H1 (cell line): ENCODE measurements around the gene EPN2. TPM values are rescaled to one million over a fixed set of nuclear protein-coding genes. Genes with fewer than 3 reads are reported as not detected.
A peak's percentile ranks its signal among the peaks of the same experiment; 100 is the strongest.

Experiments
- CTCF ChIA-PET: fragments of 300-600 bp; sonication (Branson Sonifier 250); formaldehyde crosslinking; loops from one replicate; lab custom pipeline; 2021; ENCODE audit not compliant: partially characterized antibody; lab: Charles Lee
- POLR2A ChIA-PET: fragments of 300-600 bp; sonication (Branson Sonifier 250); formaldehyde crosslinking; loops from one replicate; lab custom pipeline; 2021; ENCODE audit warnings: inconsistent platforms; ENCODE audit not compliant: partially characterized antibody; lab: Charles Lee
- DNase-seq, 2 experiments: peaks; one replicate each; pipeline versions ENCODE4 v3.0.0 to v3.0.0-alpha.2; 2010 to 2022; ENCODE audit warnings: low spot score in 2 of 2, low read depth in 1 of 2, mixed read lengths in 1 of 2
- FAIRE-seq: peaks from 2 replicates; lab custom pipeline; 2011; peaks lifted over from hg19 to GRCh38; lab: Jason Lieb, UNC
- H2AFZ ChIP-seq: 2 replicates; pipeline ENCODE4 v1.8.1; 2012; ENCODE audit warnings: low read length, inconsistent platforms
- H2AK5ac ChIP-seq: 2 replicates; pipeline ENCODE4 v1.6.1; 2013; ENCODE audit warnings: low read depth, low read length
- H2BK120ac ChIP-seq: replicated peaks from 2 replicates; pipeline ENCODE3; 2013; ENCODE audit warnings: low read depth, low read length, inconsistent platforms
- H2BK12ac ChIP-seq: 2 replicates; pipeline ENCODE4 v1.6.1; 2013; ENCODE audit warnings: low read depth, low read length
- H2BK15ac ChIP-seq: 2 replicates; pipeline ENCODE4 v1.6.1; 2013; ENCODE audit warnings: low read length
- H2BK20ac ChIP-seq: 2 replicates; pipeline ENCODE4 v1.6.1; 2013; ENCODE audit warnings: low read length
- H2BK5ac ChIP-seq: 2 replicates; pipeline ENCODE4 v1.6.1; 2013; ENCODE audit warnings: low read depth, low read length
- H3K14ac ChIP-seq: 2 replicates; pipeline ENCODE4 v1.6.1; 2013; ENCODE audit warnings: inconsistent platforms; ENCODE audit not compliant: insufficient read length
- H3K18ac ChIP-seq: 2 replicates; pipeline ENCODE4 v1.6.1; 2013; ENCODE audit warnings: low read length; ENCODE audit errors: extremely low read depth
- H3K23ac ChIP-seq: 2 replicates; pipeline ENCODE4 v1.6.1; 2013; ENCODE audit warnings: inconsistent platforms; ENCODE audit not compliant: insufficient read length
- H3K23me2 ChIP-seq: 2 replicates; pipeline ENCODE4 v1.6.1; 2013; ENCODE audit warnings: low read depth, low read length
- H3K27ac ChIP-seq: 2 replicates; pipeline ENCODE4 v1.6.1; 2011; ENCODE audit warnings: low read depth, low read length, inconsistent platforms
- H3K27me3 ChIP-seq, 4 experiments: replicated peaks in 1 of 4; 1 replicate in 1 of 4; 2 replicates in 3 of 4; pipeline versions ENCODE4 v1.6.1 to v1.8.1; 2011 to 2013; ENCODE audit warnings: low read length in 3 of 4, mild to moderate bottlenecking in 3 of 4, inconsistent platforms in 2 of 4, mixed read lengths in 2 of 4, moderate library complexity in 1 of 4; ENCODE audit not compliant: control insufficient read depth in 3 of 4, insufficient read depth in 3 of 4; ENCODE audit errors: extremely low read depth in 1 of 4
- H3K36me3 ChIP-seq, 4 experiments: 2 replicates each; pipeline versions ENCODE4 v1.6.1 to v1.8.1; 2011 to 2013; ENCODE audit warnings: mild to moderate bottlenecking in 4 of 4, low read length in 3 of 4, moderate library complexity in 2 of 4, control low read depth in 1 of 4, inconsistent platforms in 1 of 4; ENCODE audit not compliant: insufficient read depth in 4 of 4, control insufficient read depth in 2 of 4
- H3K4ac ChIP-seq: replicated peaks from 2 replicates; pipeline ENCODE3; 2013; ENCODE audit warnings: low read length, low read depth, mixed read lengths, inconsistent platforms; ENCODE audit not compliant: insufficient read length
- H3K4me1 ChIP-seq, 4 experiments: replicated peaks in 1 of 4; 1 replicate in 1 of 4; 2 replicates in 3 of 4; pipeline versions ENCODE4 v1.6.1 to v1.8.1; 2011 to 2013; ENCODE audit warnings: low read length in 3 of 4, inconsistent platforms in 2 of 4, mixed read lengths in 1 of 4; ENCODE audit not compliant: insufficient read depth in 4 of 4, control insufficient read depth in 3 of 4
- H3K4me2 ChIP-seq, 2 experiments: 2 replicates each; pipeline versions ENCODE4 v1.6.1 to v1.8.1; 2011 to 2013; ENCODE audit warnings: low read depth in 2 of 2, low read length in 2 of 2, control low read depth in 1 of 2, inconsistent platforms in 1 of 2, mild to moderate bottlenecking in 1 of 2; ENCODE audit not compliant: insufficient read depth in 1 of 2
- H3K4me3 ChIP-seq, 4 experiments: fragments of 200-600, 300-600 bp in 1 of 4; sonication (generic), shearing (Covaris generic), sonication (Bioruptor Twin) in 1 of 4; 2 replicates each; pipeline versions ENCODE4 v1.5.1 to v1.8.1; 2011 to 2016; ENCODE audit warnings: low read length in 4 of 4, low read depth in 3 of 4, control low read depth in 2 of 4, inconsistent platforms in 2 of 4, mild to moderate bottlenecking in 2 of 4, mixed read lengths in 1 of 4, moderate library complexity in 1 of 4; ENCODE audit not compliant: insufficient read depth in 2 of 4; ENCODE audit errors: extremely low read depth in 1 of 4
- H3K56ac ChIP-seq: replicated peaks from 2 replicates; pipeline ENCODE3; 2013; ENCODE audit warnings: low read depth, mild to moderate bottlenecking, mixed read lengths, low read length, inconsistent platforms; ENCODE audit not compliant: insufficient read length
- H3K79me1 ChIP-seq: 2 replicates; pipeline ENCODE4 v1.6.1; 2013; ENCODE audit warnings: low read depth, low read length, control low read depth
- H3K79me2 ChIP-seq, 2 experiments: 2 replicates each; pipeline versions ENCODE4 v1.6.1 to v1.8.1; 2012 to 2013; ENCODE audit warnings: low read length in 2 of 2, mild to moderate bottlenecking in 2 of 2, inconsistent platforms in 1 of 2; ENCODE audit not compliant: insufficient read depth in 2 of 2, control insufficient read depth in 1 of 2
- H3K9ac ChIP-seq, 4 experiments: replicated peaks in 1 of 4; 1 replicate in 1 of 4; 2 replicates in 3 of 4; pipeline versions ENCODE4 v1.6.1 to v1.8.1; 2011 to 2013; ENCODE audit warnings: low read depth in 3 of 4, low read length in 3 of 4, control low read depth in 2 of 4, mild to moderate bottlenecking in 2 of 4, moderate library complexity in 2 of 4, inconsistent platforms in 1 of 4; ENCODE audit errors: extremely low read depth in 1 of 4
- H3K9me3 ChIP-seq, 2 experiments: 2 replicates each; pipeline versions ENCODE4 v1.6.1 to v1.8.1; 2012 to 2013; ENCODE audit warnings: mild to moderate bottlenecking in 2 of 2, moderate library complexity in 2 of 2, control low read depth in 1 of 2, inconsistent platforms in 1 of 2, low read depth in 1 of 2, low read length in 1 of 2, mixed read lengths in 1 of 2; ENCODE audit not compliant: insufficient read depth in 2 of 2
- H4K20me1 ChIP-seq, 2 experiments: replicated peaks in 1 of 2; 2 replicates each; pipeline versions ENCODE3 to v1.8.1; 2011 to 2013; ENCODE audit warnings: inconsistent platforms in 2 of 2, low read length in 2 of 2, mild to moderate bottlenecking in 1 of 2; ENCODE audit not compliant: insufficient read depth in 2 of 2, control insufficient read depth in 1 of 2
- H4K5ac ChIP-seq: 2 replicates; pipeline ENCODE4 v1.6.1; 2013; ENCODE audit warnings: low read length, low read depth, mixed read lengths, inconsistent platforms; ENCODE audit not compliant: insufficient read length
- H4K8ac ChIP-seq: 2 replicates; pipeline ENCODE4 v1.8.0; 2013; ENCODE audit warnings: mild to moderate bottlenecking, moderate library complexity, low read length, inconsistent platforms; ENCODE audit not compliant: insufficient read depth; ENCODE audit errors: extremely low read depth
- H4K91ac ChIP-seq: replicated peaks from 2 replicates; pipeline ENCODE3; 2013; ENCODE audit warnings: low read length, mixed read lengths, inconsistent platforms; ENCODE audit not compliant: insufficient read length
- ATF3 ChIP-seq: IDR thresholded peaks from 2 replicates; pipeline ENCODE4 v1.6.1; 2011; ENCODE audit warnings: low read depth, mild to moderate bottlenecking, low read length; ENCODE audit not compliant: insufficient read depth
- BCL11A ChIP-seq, 2 experiments: IDR thresholded peaks; one replicate each; pipeline ENCODE4 v1.6.1; 2011; ENCODE audit warnings: low read depth in 2 of 2, low read length in 2 of 2, mild to moderate bottlenecking in 2 of 2
- MAFK ChIP-seq: IDR thresholded peaks from 2 replicates; pipeline ENCODE4 v1.6.1; 2012; ENCODE audit warnings: low read depth, mild to moderate bottlenecking, improper control_type of control experiment, low read length
- RAD21 ChIP-seq, 2 experiments: IDR thresholded peaks in 1 of 2; conservative IDR thresholded peaks in 1 of 2; 2 replicates each; pipeline ENCODE4 v1.6.1; 2011; ENCODE audit warnings: low read depth in 2 of 2, low read length in 2 of 2, improper control_type of control experiment in 1 of 2, inconsistent platforms in 1 of 2, mild to moderate bottlenecking in 1 of 2, moderate library complexity in 1 of 2
- RNF2 ChIP-seq: fragments of 200-900, 300-1000 bp; sonication (generic); IDR thresholded peaks from 2 replicates; pipeline ENCODE4 v1.7.1; 2016; ENCODE audit warnings: borderline replicate concordance, low read depth, mild to moderate bottlenecking, antibody characterized with exemption, low read length; ENCODE audit not compliant: poor library complexity, severe bottlenecking; ENCODE audit errors: missing control alignments
- TEAD4 ChIP-seq: IDR thresholded peaks from 2 replicates; pipeline ENCODE4 v1.6.1; 2012; ENCODE audit warnings: low read depth, low read length, inconsistent platforms, mixed read lengths
- WGBS, 2 experiments: shearing (Covaris generic) in 1 of 2; methylation state at CpG; one replicate each; pipeline versions ENCODE4 v1.1.6 to v1.1.7; 2013 to 2015; ENCODE audit warnings: low lambda C conversion rate in 2 of 2, mixed read lengths in 2 of 2, inconsistent platforms in 1 of 2, low coverage in 1 of 2, missing lambda C conversion rate in 1 of 2; ENCODE audit not compliant: insufficient replicate concordance in 2 of 2, insufficient coverage in 1 of 2, insufficient read length in 1 of 2; ENCODE audit errors: extremely low coverage in 1 of 2, missing lambda C conversion rate in 1 of 2; 5-methylcytosine and 5-hydroxymethylcytosine counted together
- polyA plus RNA-seq, 7 experiments: library from polyadenylated mRNA; depleted of rRNA in 3 of 7; stranded (reverse) in 5 of 7; unstranded in 2 of 7; fragments of >200 nt in 5 of 7; fragments of 200-250 nt in 2 of 7; gene quantifications; 1 replicate in 5 of 7; 2 replicates in 1 of 7; 4 replicates in 1 of 7; pipeline versions ENCODE4 v1.2.1 to v1.2.3, GENCODE V29; 2011 to 2013; ENCODE audit warnings: missing spikeins in 2 of 7, mixed read lengths in 2 of 7
- total RNA-seq: library from RNA; stranded (reverse); fragmentation: NEBNext Ultra II Directional; extraction: Animal tissue kit (Norgen Biotek cat#: 25700); gene quantifications from 2 replicates; pipeline ENCODE4 v1.2.1, GENCODE V29; 2021
- TF ChIP-seq, protein P1 (sequence below): IDR thresholded peaks from 2 replicates; pipeline ENCODE4 v1.6.1; 2011; ENCODE audit warnings: low read length, improper control_type of control experiment

EPN2 gene
- total and polyA plus RNA-seq, 2 of the 8 experiments (the other 6 are each of a cell fraction or from before 2014, with no cell fraction given), result 28.7 to 55.8 TPM

GRCh38 chr17:19378416-19379360 lies 141.5 kb downstream of the EPN2 start, which contains the start of gene MAPK7:
TSS of gene MAPK7 (plus strand) at chr17:19378498. CDS start at chr17:19378901, 403 bp downstream.
- CTCF ChIA-PET, result interaction anchor here (0.6 to 2.6 kb wide), 14 partner anchors 13 to 383 kb away, joined by 3 to 20 read pairs (median 5); partner anchors contain the start of gene B9D1
- peak within 1 kb of the TSS; percentile 30 for H2AFZ ChIP-seq
- H2BK20ac ChIP-seq, result no peak within 1 kb of the TSS
- H3K4me3 ChIP-seq, result peak within 1 kb of the TSS; percentile 59 to 90 (median 82)
- peak within 1 kb of the TSS; percentile 87 for H3K56ac ChIP-seq
- H2BK120ac ChIP-seq, result no peak within 1 kb of the TSS
- peak within 1 kb of the TSS; percentile 79 for H3K27ac ChIP-seq
- H3K23ac ChIP-seq, result no peak within 1 kb of the TSS
- peaks cover 0 to 19% of the 10 kb centered on the region in 2 experiments for H4K20me1 ChIP-seq
- peak within 1 kb of the TSS; percentile 77 to 88 (median 84) for H3K9ac ChIP-seq
- POLR2A ChIA-PET, result interaction anchor here (0.7 to 3.8 kb wide), 13 partner anchors 8 to 391 kb away, joined by 3 to 32 read pairs (median 4); partner anchors contain the start of genes ALDH3A2, B9D1 and MFAP4
- H3K4me2 ChIP-seq, result peak within 1 kb of the TSS; percentile 95 to 97
- peaks cover 8% of the 10 kb centered on the region; the same call in 1 of the 2 replicates for H3K23me2 ChIP-seq
- DNase-seq, result no peak
- peak within 1 kb of the TSS; percentile 98 for H4K8ac ChIP-seq
- no peaks in the 10 kb centered on the region for H3K27me3 ChIP-seq
- no peak within 1 kb of the TSS; the same call in 1 of the 2 replicates for H2BK15ac ChIP-seq
- WGBS, 2 experiments, result 17% methylated on average over 48 of the region's 69 CpGs; no CpG with 5 or more reads in 1 of the 2 experiments
- peaks cover 27 to 42% (median 33%) of the 10 kb centered on the region in 4 experiments for H3K36me3 ChIP-seq
- H4K5ac ChIP-seq, result peak within 1 kb of the TSS; percentile 78
- H3K4me1 ChIP-seq, result peaks cover 0 to 9% (median 4%) of the 10 kb centered on the region in 4 experiments
- H3K9me3 ChIP-seq, result no peaks in the 10 kb centered on the region
- peak within 1 kb of the TSS; percentile 79 for H4K91ac ChIP-seq
- no peak within 1 kb of the TSS; the same call in 1 of the 2 replicates for H2BK12ac ChIP-seq
- FAIRE-seq, result no peak
- H3K79me1 ChIP-seq, result peaks cover 13% of the 10 kb centered on the region
- H3K18ac ChIP-seq, result peak within 1 kb of the TSS; percentile 84
- H3K14ac ChIP-seq, result no peak within 1 kb of the TSS
- no peak within 1 kb of the TSS for H2AK5ac ChIP-seq
- peak within 1 kb of the TSS; percentile 55; the same call in 1 of the 2 replicates for H2BK5ac ChIP-seq
- H3K4ac ChIP-seq, result peak within 1 kb of the TSS; percentile 5
- peaks cover 0 to 30% of the 10 kb centered on the region in 2 experiments; a peak in 2 of 4 replicates for H3K79me2 ChIP-seq
- TF ChIP-seq MAFK (no peak), RAD21 (IDR thresholded peaks at IDR 0.05 in 1 of 2, conservative IDR thresholded peaks at IDR 0.05 in 1 of 2; ENCODE audit: low read depth in 2 of 2, low read length in 2 of 2) (no peak), TEAD4 (no peak), RNF2 (no peak), BCL11A (IDR thresholded peaks at IDR 0.05; ENCODE audit: low read depth in 2 of 2, low read length in 2 of 2) (no peak), ATF3 (no peak)
- TF ChIP-seq, protein P1, sequence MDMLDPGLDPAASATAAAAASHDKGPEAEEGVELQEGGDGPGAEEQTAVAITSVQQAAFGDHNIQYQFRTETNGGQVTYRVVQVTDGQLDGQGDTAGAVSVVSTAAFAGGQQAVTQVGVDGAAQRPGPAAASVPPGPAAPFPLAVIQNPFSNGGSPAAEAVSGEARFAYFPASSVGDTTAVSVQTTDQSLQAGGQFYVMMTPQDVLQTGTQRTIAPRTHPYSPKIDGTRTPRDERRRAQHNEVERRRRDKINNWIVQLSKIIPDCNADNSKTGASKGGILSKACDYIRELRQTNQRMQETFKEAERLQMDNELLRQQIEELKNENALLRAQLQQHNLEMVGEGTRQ, result no peak
